ENCODE measurements around the gene RTL5.

The RTL5 gene

DNA sequence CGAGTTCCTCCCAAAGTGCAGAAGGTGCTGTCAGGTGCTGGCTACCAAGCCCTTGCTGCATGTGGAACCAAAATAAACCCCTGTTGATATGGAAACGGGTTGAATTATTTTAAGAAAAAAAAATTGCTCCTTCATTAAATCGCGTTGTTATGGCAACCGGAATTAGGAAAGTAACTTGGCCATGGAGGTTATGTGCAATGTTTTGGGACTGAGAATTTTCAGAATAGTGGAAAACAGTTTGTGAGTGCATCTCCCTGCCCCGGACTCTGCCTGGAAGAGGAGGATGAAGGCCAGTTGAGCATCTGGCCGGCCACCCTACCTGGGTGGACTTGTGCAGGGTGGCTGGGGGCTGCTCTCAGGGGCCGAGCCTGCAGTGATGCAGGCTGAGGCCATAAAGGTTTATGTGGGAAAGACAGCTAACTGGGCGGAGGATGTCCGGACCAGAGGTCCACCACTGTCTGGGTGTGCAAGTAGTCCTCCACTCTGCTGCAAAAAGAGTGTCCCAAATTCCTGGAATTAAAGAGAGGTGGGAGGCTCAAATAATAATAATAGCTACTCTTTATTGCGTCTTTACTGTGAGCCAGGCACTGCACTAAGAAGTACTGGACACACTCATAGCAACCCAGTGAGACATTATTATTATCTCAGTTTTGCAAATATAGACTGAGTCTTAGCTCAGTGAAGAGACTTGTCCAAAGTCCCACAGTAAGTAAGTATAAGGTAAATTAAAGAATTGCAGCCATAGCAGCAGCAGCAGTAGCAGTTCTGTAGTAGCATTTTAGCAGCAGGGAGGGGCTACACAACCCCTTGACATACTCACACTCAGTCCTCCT, 20.6 kb downstream of the RTL5 start:
- Histone ChIP-seq H3K27ac (no peak overlapping the region), H3K9me3 (no peaks in the 10 kb centered on the region), H3K27me3 (peaks cover 84% of the 10 kb centered on the region), H3K9ac (no peak overlapping the region), H3K4me3 (no peak overlapping the region), H4K20me1 (no peaks in the 10 kb centered on the region; the same call in 1 of the 2 replicates), H3K4me2 (no peak overlapping the region), H3K36me3 (no peaks in the 10 kb centered on the region), H3K4me1 (no peaks in the 10 kb centered on the region)
- TF ChIP-seq Cebpa-rat (IDR thresholded peaks at IDR 0.05): no peak

DNA sequence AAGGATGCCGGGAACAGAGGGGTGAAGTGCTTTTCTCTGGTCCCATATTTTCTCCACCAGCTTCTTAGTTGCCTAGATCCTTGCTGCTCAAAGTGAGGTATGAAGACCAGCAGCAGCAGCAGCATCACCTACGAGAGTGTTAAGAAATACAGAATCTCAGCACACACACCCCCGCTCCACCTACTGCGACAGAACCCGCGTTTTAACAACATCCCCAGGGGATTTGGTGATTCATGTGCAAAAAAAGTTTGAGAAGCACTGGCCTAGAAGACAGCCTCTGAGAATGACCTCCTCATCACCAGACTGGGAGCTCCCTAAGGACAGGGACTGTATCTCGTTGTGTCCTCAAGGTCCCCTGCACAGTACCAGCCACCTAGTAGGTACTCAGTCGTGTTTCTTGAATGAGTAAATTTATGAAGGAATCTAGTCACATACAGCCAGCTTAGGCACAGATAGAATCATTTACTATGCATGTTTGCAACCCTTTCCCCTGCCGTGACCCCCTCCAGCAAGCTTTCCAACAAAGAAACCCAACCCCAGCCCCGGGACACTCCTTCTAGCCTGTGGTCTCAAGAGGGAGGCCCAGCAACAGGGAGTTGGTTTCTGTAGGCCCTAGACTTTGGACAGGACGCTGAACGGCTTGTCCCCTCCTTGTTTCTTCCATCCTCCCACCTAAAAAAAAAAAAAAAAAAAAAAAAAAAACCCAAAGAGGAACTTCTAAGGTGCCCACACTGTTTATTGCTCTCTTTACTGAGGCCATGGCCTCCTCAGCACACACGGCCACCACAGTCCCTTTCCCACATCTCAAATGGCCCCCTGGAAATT, 21.5 kb downstream of the RTL5 start:
- no peaks in the 10 kb centered on the region for H3K36me3 ChIP-seq
- H3K4me3 ChIP-seq: no peak overlapping the region
- H3K4me2 ChIP-seq: no peak overlapping the region
- H3K4me1 ChIP-seq: no peaks in the 10 kb centered on the region
- H3K9me3 ChIP-seq: no peaks in the 10 kb centered on the region
- no peaks in the 10 kb centered on the region; the same call in 1 of the 2 replicates for H4K20me1 ChIP-seq
- no peak for TF ChIP-seq Cebpa-rat (IDR thresholded peaks at IDR 0.05)
- H3K9ac ChIP-seq: no peak overlapping the region
- H3K27me3 ChIP-seq: peaks cover 85% of the 10 kb centered on the region
- no peak overlapping the region for H3K27ac ChIP-seq

DNA sequence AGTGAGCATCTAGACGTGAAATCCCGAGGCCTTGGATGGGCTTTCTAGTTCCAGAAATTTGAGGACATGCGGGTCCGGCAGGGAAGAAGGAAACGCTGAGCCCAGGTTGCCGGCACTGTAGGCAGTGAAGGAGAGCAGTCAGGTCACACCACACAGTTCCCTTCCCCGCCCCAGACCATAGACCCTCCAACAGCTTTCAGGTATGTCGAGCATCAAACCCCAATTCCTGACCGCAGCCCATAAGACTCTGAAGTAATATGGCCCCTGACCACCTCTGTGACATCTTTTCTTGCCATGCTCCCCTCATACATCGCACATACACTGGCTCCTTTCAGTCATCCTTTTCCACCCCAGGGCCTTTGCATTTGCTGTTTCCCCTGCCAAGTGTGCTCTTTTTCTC, 23.0 kb downstream of the RTL5 start:
- no peak overlapping the region for H3K27ac ChIP-seq
- H3K4me2 ChIP-seq: no peak overlapping the region
- H3K36me3 ChIP-seq: no peaks in the 10 kb centered on the region
- H4K20me1 ChIP-seq: peaks cover 2% of the 10 kb centered on the region; the same call in 1 of the 2 replicates
- TF ChIP-seq Cebpa-rat (IDR thresholded peaks at IDR 0.05): no peak
- no peak overlapping the region for H3K9ac ChIP-seq
- peaks cover 83% of the 10 kb centered on the region for H3K27me3 ChIP-seq
- no peaks in the 10 kb centered on the region for H3K4me1 ChIP-seq
- no peaks in the 10 kb centered on the region for H3K9me3 ChIP-seq
- H3K4me3 ChIP-seq: no peak overlapping the region

DNA sequence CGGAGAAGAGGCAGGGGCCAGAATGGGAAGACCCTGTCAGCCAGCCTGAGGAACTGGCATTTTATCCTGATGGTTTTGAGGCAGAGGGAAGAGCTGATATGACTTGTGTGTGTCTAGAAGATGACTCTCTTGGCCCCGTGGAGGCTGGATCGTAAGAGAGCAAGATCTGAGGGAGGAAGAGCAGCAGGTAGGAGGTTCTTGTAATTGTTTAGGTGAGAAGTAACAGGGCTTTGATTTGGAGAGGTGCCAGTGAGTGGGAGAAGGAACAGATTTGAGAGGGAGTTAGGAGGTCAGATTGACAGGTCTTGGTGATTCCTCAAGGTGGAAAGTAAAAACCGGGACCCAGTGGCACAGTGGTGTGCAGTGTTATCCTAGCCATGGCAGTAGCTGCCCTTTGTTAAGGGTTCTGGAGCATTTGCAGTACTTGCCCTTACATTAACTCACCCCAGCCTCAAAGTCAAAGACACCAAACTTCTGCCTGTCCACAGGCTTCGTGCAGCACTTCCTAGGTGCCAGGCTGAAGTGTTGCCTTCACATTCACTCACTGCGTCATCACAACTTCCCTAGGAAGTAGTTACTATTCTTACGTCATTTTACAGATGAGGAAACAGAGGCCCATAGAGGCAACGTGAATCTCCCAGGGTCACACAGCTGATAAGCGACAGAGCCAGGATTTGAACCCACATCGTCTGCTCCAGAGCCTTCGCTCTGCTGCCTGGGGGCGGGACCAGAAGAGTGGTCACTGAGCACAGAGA, 23.7 kb downstream of the RTL5 start:
- Histone ChIP-seq H3K4me1 (no peaks in the 10 kb centered on the region), H3K4me3 (no peak overlapping the region), H3K9ac (no peak overlapping the region), H3K27ac (no peak overlapping the region), H3K36me3 (no peaks in the 10 kb centered on the region), H3K9me3 (no peaks in the 10 kb centered on the region), H3K4me2 (no peak overlapping the region), H3K27me3 (peaks cover 83% of the 10 kb centered on the region), H4K20me1 (peaks cover 7% of the 10 kb centered on the region; the same call in 1 of the 2 replicates)
- no peak for TF ChIP-seq Cebpa-rat (IDR thresholded peaks at IDR 0.05)

DNA sequence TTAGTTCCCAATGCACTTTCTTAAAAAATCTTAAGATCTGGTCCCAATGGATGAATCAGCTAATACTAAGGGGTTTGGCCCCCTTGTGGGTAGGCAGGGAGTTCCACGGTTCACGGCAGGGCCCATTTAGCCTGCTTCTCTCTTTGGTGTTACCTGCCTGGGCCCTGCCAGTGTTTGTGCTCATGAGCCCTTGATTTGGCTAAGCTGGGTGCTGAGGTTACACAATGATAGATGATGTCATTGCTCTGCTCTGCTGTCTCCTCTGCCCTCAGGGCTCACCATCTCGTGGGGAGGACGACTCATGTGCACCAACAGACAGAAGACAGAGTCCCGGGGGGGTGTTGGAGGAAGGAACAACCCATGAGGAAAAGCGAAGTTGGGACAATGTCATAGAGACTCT, 24.4 kb downstream of the RTL5 start:
- Histone ChIP-seq H3K9ac (no peak overlapping the region), H3K4me3 (no peak overlapping the region), H3K4me2 (no peak overlapping the region), H3K4me1 (no peaks in the 10 kb centered on the region), H3K9me3 (no peaks in the 10 kb centered on the region), H3K27me3 (peaks cover 83% of the 10 kb centered on the region), H3K36me3 (no peaks in the 10 kb centered on the region), H3K27ac (no peak overlapping the region), H4K20me1 (peaks cover 14% of the 10 kb centered on the region; the same call in 1 of the 2 replicates)
- no peak for TF ChIP-seq Cebpa-rat (IDR thresholded peaks at IDR 0.05)

DNA sequence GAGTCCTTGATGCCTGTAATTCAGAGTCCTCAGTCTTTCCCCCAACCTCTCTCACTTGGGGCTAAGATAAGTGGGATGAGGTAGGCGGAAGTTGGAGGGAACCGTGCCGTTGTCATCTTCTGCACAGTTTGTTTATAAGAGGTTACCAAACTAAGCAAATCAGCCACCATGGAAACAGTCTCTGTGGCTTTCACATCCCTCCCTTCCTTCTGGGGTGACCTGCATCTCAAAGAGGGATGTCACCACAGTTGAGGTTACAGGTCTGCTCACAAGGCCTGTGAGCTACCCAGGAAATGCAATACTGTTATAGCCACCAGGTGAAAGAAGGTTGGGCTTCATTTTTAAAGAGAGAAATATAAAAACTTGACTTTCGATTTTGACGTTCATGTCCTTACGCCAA, 26.3 kb downstream of the RTL5 start:
- H3K36me3 ChIP-seq: no peaks in the 10 kb centered on the region
- H4K20me1 ChIP-seq: peaks cover 33% of the 10 kb centered on the region; the same call in 1 of the 2 replicates
- peaks cover 14% of the 10 kb centered on the region for H3K4me1 ChIP-seq
- H3K4me2 ChIP-seq: no peak overlapping the region
- no peak overlapping the region for H3K27ac ChIP-seq
- no peak for TF ChIP-seq Cebpa-rat (IDR thresholded peaks at IDR 0.05)
- H3K4me3 ChIP-seq: no peak overlapping the region
- H3K9ac ChIP-seq: no peak overlapping the region
- no peaks in the 10 kb centered on the region for H3K9me3 ChIP-seq
- H3K27me3 ChIP-seq: peaks cover 83% of the 10 kb centered on the region

DNA sequence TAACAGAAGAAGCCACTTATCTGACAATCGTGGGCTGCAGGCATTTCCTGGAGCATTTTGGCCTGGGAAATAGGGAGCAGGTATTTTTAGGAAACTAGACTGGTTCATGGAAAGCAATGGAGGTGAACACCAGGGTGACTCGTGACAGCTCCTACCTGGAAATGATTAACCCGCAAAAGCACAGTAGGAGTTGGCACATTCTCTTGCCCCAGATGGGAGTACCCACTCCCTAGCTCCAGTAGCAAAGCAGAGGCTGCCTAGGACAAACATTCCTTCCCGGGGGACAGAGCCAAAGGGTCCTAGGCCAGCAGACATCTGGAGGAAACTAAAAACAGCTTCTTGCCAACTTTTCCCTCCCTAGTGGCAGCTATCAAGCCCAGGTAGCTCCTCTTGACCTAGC, 29.0 kb downstream of the RTL5 start:
- no peak overlapping the region for H3K4me2 ChIP-seq
- peaks cover 39% of the 10 kb centered on the region; the same call in 1 of the 2 replicates for H4K20me1 ChIP-seq
- no peaks in the 10 kb centered on the region for H3K9me3 ChIP-seq
- H3K9ac ChIP-seq: no peak overlapping the region
- H3K4me3 ChIP-seq: no peak overlapping the region
- no peak for TF ChIP-seq Cebpa-rat (IDR thresholded peaks at IDR 0.05)
- no peak overlapping the region for H3K27ac ChIP-seq
- peaks cover 71% of the 10 kb centered on the region for H3K27me3 ChIP-seq
- no peaks in the 10 kb centered on the region for H3K36me3 ChIP-seq
- peaks cover 17% of the 10 kb centered on the region for H3K4me1 ChIP-seq

DNA sequence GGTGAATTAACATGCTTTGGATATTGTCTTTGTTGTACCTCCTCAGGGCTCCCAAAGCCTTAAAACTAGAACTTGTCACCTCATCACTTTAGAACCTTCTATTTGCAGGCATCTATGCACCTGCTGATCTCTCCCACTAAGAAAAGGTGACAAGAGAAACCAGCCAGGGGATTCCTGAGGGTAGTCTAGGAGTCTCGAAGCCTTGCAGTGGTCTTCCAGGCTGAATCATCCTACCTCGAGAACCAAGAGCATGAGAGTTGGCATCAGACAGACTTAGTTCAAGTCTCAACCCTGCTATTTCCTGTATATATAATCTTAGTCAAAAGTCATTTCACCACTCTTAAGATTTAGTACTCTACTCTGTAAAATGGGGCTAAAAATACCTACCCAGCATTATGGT, 29.6 kb downstream of the RTL5 start:
- Histone ChIP-seq H3K4me1 (peaks cover 17% of the 10 kb centered on the region), H3K9me3 (no peaks in the 10 kb centered on the region), H3K4me2 (no peak overlapping the region), H3K27me3 (peaks cover 71% of the 10 kb centered on the region), H4K20me1 (peaks cover 39% of the 10 kb centered on the region; the same call in 1 of the 2 replicates), H3K4me3 (no peak overlapping the region), H3K9ac (no peak overlapping the region), H3K27ac (no peak overlapping the region), H3K36me3 (no peaks in the 10 kb centered on the region)
- no peak for TF ChIP-seq Cebpa-rat (IDR thresholded peaks at IDR 0.05)

DNA sequence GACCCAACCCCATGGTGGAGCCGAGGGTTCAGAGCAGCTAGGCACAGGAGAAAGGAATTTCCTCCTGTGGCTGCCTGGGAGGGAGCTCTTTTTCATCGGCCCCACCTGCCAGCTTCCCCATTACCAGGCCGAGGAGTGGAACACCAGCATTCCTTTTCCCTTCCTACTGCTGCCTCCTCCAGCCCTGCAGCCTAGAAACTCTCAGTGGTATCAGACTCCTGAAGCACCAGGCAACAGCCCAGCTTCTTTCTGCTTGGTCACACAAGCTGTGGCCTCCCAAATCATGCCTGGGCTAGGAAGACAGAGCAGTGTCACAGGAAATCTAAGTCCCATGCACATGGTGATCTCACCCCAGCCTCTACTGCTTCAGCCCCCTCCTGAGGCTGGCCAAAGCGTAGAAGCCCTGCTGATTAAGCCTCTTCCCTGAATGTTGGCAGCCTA, 30.1 kb downstream of the RTL5 start:
- Histone ChIP-seq H3K4me1 (peaks cover 17% of the 10 kb centered on the region), H3K4me2 (peak overlapping the region; percentile 48), H3K9me3 (no peaks in the 10 kb centered on the region), H3K9ac (no peak overlapping the region), H3K27me3 (peaks cover 76% of the 10 kb centered on the region), H3K27ac (no peak overlapping the region), H3K36me3 (no peaks in the 10 kb centered on the region), H3K4me3 (no peak overlapping the region), H4K20me1 (peaks cover 39% of the 10 kb centered on the region; the same call in 1 of the 2 replicates)
- no peak for TF ChIP-seq Cebpa-rat (IDR thresholded peaks at IDR 0.05)

Data from BLaER1 (cell line).